ENCODE data around the gene BPIFB6.

The BPIFB6 gene

DNA sequence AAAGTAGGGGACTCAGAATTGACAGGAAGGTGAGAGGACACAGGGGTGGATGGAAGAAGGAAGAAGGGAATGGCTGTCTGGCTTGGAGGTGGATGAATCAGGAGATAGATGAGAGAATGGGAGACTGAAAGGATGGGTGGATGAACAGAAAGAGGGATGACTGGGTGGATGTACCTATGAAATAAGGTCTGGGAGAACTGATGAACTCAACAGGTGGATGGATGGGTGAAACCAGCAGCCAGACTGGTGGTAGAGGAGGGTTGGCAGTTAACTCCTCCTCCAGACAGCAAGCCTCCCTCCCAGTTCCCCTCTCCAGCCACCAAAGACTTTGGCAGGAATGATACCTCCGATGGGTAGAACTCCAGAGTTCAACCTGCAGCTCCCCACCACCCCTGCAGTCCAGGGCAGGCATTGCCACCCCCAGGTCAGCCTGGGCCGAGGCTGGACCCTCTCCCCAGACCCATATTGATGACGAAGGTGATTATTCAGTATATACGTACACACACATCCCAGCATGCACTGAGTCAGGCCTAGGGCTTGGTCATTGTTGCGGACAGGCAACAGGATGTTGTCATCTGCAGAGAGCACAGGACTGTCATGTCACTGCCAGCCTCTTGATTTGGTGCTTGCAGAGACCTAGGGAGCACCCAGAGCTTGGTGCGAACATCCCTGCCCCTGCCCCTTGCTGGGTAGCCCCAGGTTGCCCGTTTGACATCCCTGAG, 29.2 kb upstream of the BPIFB6 start:
- Histone ChIP-seq H3K9me2 (replicated peaks; ENCODE audit: control insufficient read depth, low read length) (no peaks in the 10 kb centered on the region), H3K27ac (ENCODE audit: low read depth, low read length) (no peak overlapping the region), H3K27me3 (ENCODE audit: control insufficient read depth, low read length) (no peaks in the 10 kb centered on the region; the same call in 1 of the 2 replicates), H3K36me3 (ENCODE audit: control insufficient read depth, low read length) (no peaks in the 10 kb centered on the region), H3K4me1 (ENCODE audit: control insufficient read depth, low read length) (no peaks in the 10 kb centered on the region), H4K20me1 (ENCODE audit: control insufficient read depth, insufficient read depth, low read depth, low read length) (no peaks in the 10 kb centered on the region), H3K79me2 (ENCODE audit: control insufficient read depth, low read length) (no peaks in the 10 kb centered on the region), H3K4me2 (ENCODE audit: low read length) (no peak overlapping the region), H3K9me3 (ENCODE audit: control insufficient read depth, insufficient read depth, low read length) (no peaks in the 10 kb centered on the region), H3K4me3 (ENCODE audit: low read length) (no peak overlapping the region), H3F3A (ENCODE audit: control insufficient read depth, insufficient read depth) (no peaks in the 10 kb centered on the region)
- TF ChIP-seq EZH2phosphoT487 (IDR thresholded peaks at IDR 0.05; ENCODE audit: borderline replicate concordance, low read length): no peak
- TF ChIP-seq, protein P1, sequence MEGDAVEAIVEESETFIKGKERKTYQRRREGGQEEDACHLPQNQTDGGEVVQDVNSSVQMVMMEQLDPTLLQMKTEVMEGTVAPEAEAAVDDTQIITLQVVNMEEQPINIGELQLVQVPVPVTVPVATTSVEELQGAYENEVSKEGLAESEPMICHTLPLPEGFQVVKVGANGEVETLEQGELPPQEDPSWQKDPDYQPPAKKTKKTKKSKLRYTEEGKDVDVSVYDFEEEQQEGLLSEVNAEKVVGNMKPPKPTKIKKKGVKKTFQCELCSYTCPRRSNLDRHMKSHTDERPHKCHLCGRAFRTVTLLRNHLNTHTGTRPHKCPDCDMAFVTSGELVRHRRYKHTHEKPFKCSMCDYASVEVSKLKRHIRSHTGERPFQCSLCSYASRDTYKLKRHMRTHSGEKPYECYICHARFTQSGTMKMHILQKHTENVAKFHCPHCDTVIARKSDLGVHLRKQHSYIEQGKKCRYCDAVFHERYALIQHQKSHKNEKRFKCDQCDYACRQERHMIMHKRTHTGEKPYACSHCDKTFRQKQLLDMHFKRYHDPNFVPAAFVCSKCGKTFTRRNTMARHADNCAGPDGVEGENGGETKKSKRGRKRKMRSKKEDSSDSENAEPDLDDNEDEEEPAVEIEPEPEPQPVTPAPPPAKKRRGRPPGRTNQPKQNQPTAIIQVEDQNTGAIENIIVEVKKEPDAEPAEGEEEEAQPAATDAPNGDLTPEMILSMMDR (IDR thresholded peaks at IDR 0.05; ENCODE audit: low read depth, low read length, poor library complexity, severe bottlenecking): no peak

DNA sequence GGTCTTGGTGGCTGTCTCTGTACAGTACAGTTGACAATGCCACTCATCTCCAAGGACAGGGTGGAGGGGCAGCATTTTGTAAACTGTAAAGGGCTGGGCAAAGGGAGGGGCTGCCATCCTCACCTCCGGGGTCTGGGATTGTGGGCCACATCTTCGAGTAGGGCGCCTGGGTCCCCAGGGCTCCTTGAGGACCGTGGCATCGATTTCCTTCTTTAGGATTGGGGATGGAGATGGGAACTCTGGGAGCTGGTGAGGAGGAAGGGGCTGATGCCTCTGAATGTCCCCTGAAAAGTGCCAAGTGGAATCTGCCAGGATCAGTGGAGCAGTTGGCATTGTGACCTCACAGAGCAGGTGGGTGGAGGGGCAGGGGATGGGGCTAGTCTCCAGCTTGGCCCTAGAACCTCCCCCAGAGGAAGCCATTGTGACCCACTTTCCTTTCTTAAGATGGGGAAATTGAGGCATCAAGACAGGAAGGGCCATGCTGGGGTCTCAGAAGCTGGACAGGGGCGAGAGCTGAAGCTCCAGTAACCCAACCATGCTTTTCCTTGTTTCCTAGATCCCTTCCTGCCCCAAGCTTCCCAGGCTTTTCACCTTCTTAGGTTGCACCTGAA, 27.2 kb upstream of the BPIFB6 start, which contains the start of gene SUN5:
Gene SUN5 (minus strand): TSS at position 293 of the 611 bp plus-strand sequence. CDS start 93 bp downstream, at position 200.
- Histone ChIP-seq H3K4me1 (ENCODE audit: control insufficient read depth, low read length) (no peaks in the 10 kb centered on the region), H3K9me3 (ENCODE audit: control insufficient read depth, insufficient read depth, low read length) (no peaks in the 10 kb centered on the region), H4K20me1 (ENCODE audit: control insufficient read depth, insufficient read depth, low read depth, low read length) (no peaks in the 10 kb centered on the region)

DNA sequence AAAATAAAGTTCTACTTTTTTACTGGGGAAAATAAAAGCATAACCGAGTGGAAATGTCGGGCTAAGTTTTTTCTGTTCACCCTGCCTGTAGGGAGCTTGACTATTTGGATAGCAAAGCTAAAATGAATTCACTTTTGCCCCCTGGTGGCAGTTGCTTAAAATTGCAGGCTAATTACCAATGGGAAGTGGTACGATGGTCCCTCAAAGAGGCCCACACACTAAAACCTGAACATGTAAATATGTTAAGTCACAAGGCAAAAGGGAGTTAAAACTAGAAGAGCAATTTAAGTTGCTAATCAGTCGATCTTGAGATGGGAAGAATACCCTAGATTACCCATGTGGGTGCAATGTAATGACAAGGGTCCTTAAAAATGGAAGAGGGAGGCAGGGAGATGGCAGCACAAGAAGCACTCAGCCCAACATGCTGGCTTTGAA, 26.3 kb upstream of the BPIFB6 start:
- Histone ChIP-seq H3K79me2 (ENCODE audit: control insufficient read depth, low read length) (no peaks in the 10 kb centered on the region), H3K27ac (ENCODE audit: low read depth, low read length) (no peak overlapping the region), H3K9me3 (ENCODE audit: control insufficient read depth, insufficient read depth, low read length) (no peaks in the 10 kb centered on the region), H3K4me3 (ENCODE audit: low read length) (no peak overlapping the region), H3F3A (ENCODE audit: control insufficient read depth, insufficient read depth) (no peaks in the 10 kb centered on the region), H3K36me3 (ENCODE audit: control insufficient read depth, low read length) (no peaks in the 10 kb centered on the region), H4K20me1 (ENCODE audit: control insufficient read depth, insufficient read depth, low read depth, low read length) (no peaks in the 10 kb centered on the region), H3K4me2 (ENCODE audit: low read length) (no peak overlapping the region), H3K9me2 (replicated peaks; ENCODE audit: control insufficient read depth, low read length) (no peaks in the 10 kb centered on the region), H3K4me1 (ENCODE audit: control insufficient read depth, low read length) (no peaks in the 10 kb centered on the region), H3K27me3 (ENCODE audit: control insufficient read depth, low read length) (no peaks in the 10 kb centered on the region)
- TF ChIP-seq, protein P1 (IDR thresholded peaks at IDR 0.05; ENCODE audit: low read depth, low read length, poor library complexity, severe bottlenecking): peak; percentile 84
- TF ChIP-seq EZH2phosphoT487 (IDR thresholded peaks at IDR 0.05; ENCODE audit: borderline replicate concordance, low read length): no peak

More for the DNA sequence above, 27.2 kb upstream of the BPIFB6 start, which contains the start of gene SUN5:
- no peaks in the 10 kb centered on the region for H3K27me3 ChIP-seq (ENCODE audit: control insufficient read depth, low read length)
- H3K36me3 ChIP-seq (ENCODE audit: control insufficient read depth, low read length): no peaks in the 10 kb centered on the region
- H3K9me2 ChIP-seq (replicated peaks; ENCODE audit: control insufficient read depth, low read length): no peaks in the 10 kb centered on the region
- TF ChIP-seq, protein P1 (IDR thresholded peaks at IDR 0.05; ENCODE audit: low read depth, low read length, poor library complexity, severe bottlenecking): no peak
- no peak for TF ChIP-seq EZH2phosphoT487 (IDR thresholded peaks at IDR 0.05; ENCODE audit: borderline replicate concordance, low read length)
- H3K4me3 ChIP-seq (ENCODE audit: low read length): no peak within 1 kb of the TSS
- H3K79me2 ChIP-seq (ENCODE audit: control insufficient read depth, low read length): no peaks in the 10 kb centered on the region
- H3F3A ChIP-seq (ENCODE audit: control insufficient read depth, insufficient read depth): no peaks in the 10 kb centered on the region
- H3K27ac ChIP-seq (ENCODE audit: low read depth, low read length): no peak within 1 kb of the TSS
- H3K4me2 ChIP-seq (ENCODE audit: low read length): no peak within 1 kb of the TSS

Data from DOHH2 (cell line).